HepG2 (cell line): ENCODE measurements around the gene PDCD10.

Source experiments
- CTCF ChIP-seq: sonication (generic); formaldehyde crosslinking; IDR thresholded peaks from 2 replicates; pipeline ENCODE4 v1.5.0; 2020; ENCODE audit warnings: mild to moderate bottlenecking, missing genetic modification reagents, moderate library complexity
- EP300 ChIP-seq, 3 experiments: sonication (generic) in 1 of 3; formaldehyde crosslinking in 1 of 3; IDR thresholded peaks; 2 replicates each; pipeline versions ENCODE4 v1.5.1 to v1.6.1; 2011 to 2020; ENCODE audit warnings: low read depth in 2 of 3, low read length in 2 of 3, borderline replicate concordance in 1 of 3, improper control_type of control experiment in 1 of 3, mild to moderate bottlenecking in 1 of 3, missing genetic modification reagents in 1 of 3, moderate library complexity in 1 of 3
- HNRNPUL1 ChIP-seq: fragments of 200-400 bp; formaldehyde crosslinking; IDR thresholded peaks from 2 replicates; pipeline ENCODE4 v1.6.1; 2017; ENCODE audit warnings: low read depth, mild to moderate bottlenecking, low read length, moderate library complexity
- JUNB ChIP-seq: sonication (generic); formaldehyde crosslinking; IDR thresholded peaks from 2 replicates; pipeline ENCODE4 v1.8.0; 2022; ENCODE audit warnings: missing genetic modification reagents, mild to moderate bottlenecking, borderline replicate concordance
- MEF2D ChIP-seq: sonication (generic); formaldehyde crosslinking; IDR thresholded peaks from 2 replicates; pipeline ENCODE4 v1.5.1; 2020; ENCODE audit warnings: mild to moderate bottlenecking, missing genetic modification reagents
- TF ChIP-seq, protein P1 (sequence below): sonication (generic); formaldehyde crosslinking; IDR thresholded peaks from 2 replicates; pipeline ENCODE4 v1.5.1; 2020; ENCODE audit warnings: mild to moderate bottlenecking, missing genetic modification reagents, moderate library complexity
- TF ChIP-seq, protein P2 (sequence below): sonication (generic); formaldehyde crosslinking; IDR thresholded peaks from 2 replicates; pipeline ENCODE4 v1.8.0; 2022; ENCODE audit warnings: missing genetic modification reagents, mild to moderate bottlenecking, inconsistent platforms, borderline replicate concordance

- TF ChIP-seq JUNB (CRISPR knock-in tag) (no peak), EP300 (IDR thresholded peaks at IDR 0.05; ENCODE audit: low read depth in 2 of 2, low read length in 2 of 2) (no peak), EP300 (CRISPR knock-in tag; IDR thresholded peaks at IDR 0.05; ENCODE audit: borderline replicate concordance) (no peak), HNRNPUL1 (no peak), CTCF (CRISPR knock-in tag) (no peak), MEF2D (CRISPR knock-in tag) (no peak)
- TF ChIP-seq, protein P1, sequence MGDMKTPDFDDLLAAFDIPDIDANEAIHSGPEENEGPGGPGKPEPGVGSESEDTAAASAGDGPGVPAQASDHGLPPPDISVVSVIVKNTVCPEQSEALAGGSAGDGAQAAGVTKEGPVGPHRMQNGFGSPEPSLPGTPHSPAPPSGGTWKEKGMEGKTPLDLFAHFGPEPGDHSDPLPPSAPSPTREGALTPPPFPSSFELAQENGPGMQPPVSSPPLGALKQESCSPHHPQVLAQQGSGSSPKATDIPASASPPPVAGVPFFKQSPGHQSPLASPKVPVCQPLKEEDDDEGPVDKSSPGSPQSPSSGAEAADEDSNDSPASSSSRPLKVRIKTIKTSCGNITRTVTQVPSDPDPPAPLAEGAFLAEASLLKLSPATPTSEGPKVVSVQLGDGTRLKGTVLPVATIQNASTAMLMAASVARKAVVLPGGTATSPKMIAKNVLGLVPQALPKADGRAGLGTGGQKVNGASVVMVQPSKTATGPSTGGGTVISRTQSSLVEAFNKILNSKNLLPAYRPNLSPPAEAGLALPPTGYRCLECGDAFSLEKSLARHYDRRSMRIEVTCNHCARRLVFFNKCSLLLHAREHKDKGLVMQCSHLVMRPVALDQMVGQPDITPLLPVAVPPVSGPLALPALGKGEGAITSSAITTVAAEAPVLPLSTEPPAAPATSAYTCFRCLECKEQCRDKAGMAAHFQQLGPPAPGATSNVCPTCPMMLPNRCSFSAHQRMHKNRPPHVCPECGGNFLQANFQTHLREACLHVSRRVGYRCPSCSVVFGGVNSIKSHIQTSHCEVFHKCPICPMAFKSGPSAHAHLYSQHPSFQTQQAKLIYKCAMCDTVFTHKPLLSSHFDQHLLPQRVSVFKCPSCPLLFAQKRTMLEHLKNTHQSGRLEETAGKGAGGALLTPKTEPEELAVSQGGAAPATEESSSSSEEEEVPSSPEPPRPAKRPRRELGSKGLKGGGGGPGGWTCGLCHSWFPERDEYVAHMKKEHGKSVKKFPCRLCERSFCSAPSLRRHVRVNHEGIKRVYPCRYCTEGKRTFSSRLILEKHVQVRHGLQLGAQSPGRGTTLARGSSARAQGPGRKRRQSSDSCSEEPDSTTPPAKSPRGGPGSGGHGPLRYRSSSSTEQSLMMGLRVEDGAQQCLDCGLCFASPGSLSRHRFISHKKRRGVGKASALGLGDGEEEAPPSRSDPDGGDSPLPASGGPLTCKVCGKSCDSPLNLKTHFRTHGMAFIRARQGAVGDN (CRISPR knock-in tag), result no peak
- TF ChIP-seq, protein P2, sequence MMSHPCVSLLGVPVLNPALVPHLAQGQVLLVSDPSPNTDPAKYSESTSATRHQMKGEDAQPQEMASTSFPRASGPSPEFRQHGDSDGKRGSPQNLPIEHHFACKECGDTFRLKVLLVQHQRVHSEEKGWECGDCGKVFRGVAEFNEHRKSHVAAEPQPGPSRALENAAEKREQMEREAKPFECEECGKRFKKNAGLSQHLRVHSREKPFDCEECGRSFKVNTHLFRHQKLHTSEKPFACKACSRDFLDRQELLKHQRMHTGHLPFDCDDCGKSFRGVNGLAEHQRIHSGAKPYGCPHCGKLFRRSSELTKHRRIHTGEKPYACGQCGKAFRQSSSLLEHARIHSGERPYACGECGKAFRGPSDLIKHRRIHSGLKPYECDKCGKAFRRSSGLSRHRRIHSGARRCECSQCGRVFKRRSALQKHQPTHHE (CRISPR knock-in tag), result no peak
Measured at GRCh38 chr3:167650459-167650858, 84.2 kb downstream of the PDCD10 start.
